IMR-90 (cell line): ENCODE data around the gene RBMS2. TPM values are rescaled to one million over a fixed set of nuclear protein-coding genes. Genes with fewer than 3 reads are reported as not detected.

Experiments
- ATAC-seq: fragments of 200-7000 bp; cut with Tn5 transposase; 2 replicates; pipeline ENCODE4 v1.9.1; 2020; ENCODE audit warnings: low read depth, mild to moderate bottlenecking, moderate library complexity
- BruUV-seq: library from RNA; stranded (reverse); fragments of 400-500 nt; replicated peaks from 2 replicates; lab custom pipeline; 2021; lab: Mats Ljungman, UMichigan
- CTCF ChIA-PET: fragments of 300-600 bp; formaldehyde crosslinking; extraction: SDS; loops from one replicate; lab custom pipeline; 2021; ENCODE audit warnings: antibody characterized with exemption; lab: Yijun Ruan, JAX
- POLR2A ChIA-PET: fragments of 300-600 bp; sonication (Branson Sonifier 250); formaldehyde crosslinking; loops from one replicate; lab custom pipeline; 2022; ENCODE audit warnings: antibody characterized with exemption; ENCODE audit not compliant: unreplicated experiment; lab: Charles Lee
- DNase-seq: peaks from one replicate; pipeline ENCODE4 v3.0.0; 2013
- H2AFZ ChIP-seq: replicated peaks from 2 replicates; pipeline ENCODE3; 2013; ENCODE audit warnings: low read length, mild to moderate bottlenecking; ENCODE audit not compliant: poor library complexity
- H2AK5ac ChIP-seq: 2 replicates; pipeline ENCODE4 v1.6.1; 2013; ENCODE audit warnings: low read depth, low read length, inconsistent platforms
- H2AK9ac ChIP-seq: replicated peaks from 2 replicates; pipeline ENCODE3; 2013; ENCODE audit warnings: mild to moderate bottlenecking, low read depth, low read length, moderate library complexity; ENCODE audit not compliant: poor library complexity
- H2BK120ac ChIP-seq: 2 replicates; pipeline ENCODE4 v1.6.1; 2013; ENCODE audit warnings: low read depth, low read length, inconsistent platforms
- H2BK15ac ChIP-seq: 3 replicates; pipeline ENCODE4 v1.6.1; 2013; ENCODE audit warnings: low read depth, low read length, inconsistent platforms
- H2BK20ac ChIP-seq: 2 replicates; pipeline ENCODE4 v1.6.1; 2013; ENCODE audit warnings: low read depth, mild to moderate bottlenecking, inconsistent platforms, low read length, moderate library complexity
- H2BK5ac ChIP-seq: 2 replicates; pipeline ENCODE4 v1.6.1; 2013; ENCODE audit warnings: mild to moderate bottlenecking, low read depth, low read length, inconsistent platforms; ENCODE audit not compliant: poor library complexity, severe bottlenecking
- H3K14ac ChIP-seq: replicated peaks from 2 replicates; pipeline ENCODE4 v1.6.1; 2013; ENCODE audit warnings: low read depth, low read length, inconsistent platforms
- H3K18ac ChIP-seq: 2 replicates; pipeline ENCODE4 v1.6.1; 2013; ENCODE audit warnings: low read depth, low read length, control low read depth
- H3K23ac ChIP-seq: 2 replicates; pipeline ENCODE4 v1.6.1; 2013; ENCODE audit warnings: low read depth, low read length, inconsistent platforms
- H3K27ac ChIP-seq: 2 replicates; pipeline ENCODE4 v1.5.1; 2013; ENCODE audit warnings: mild to moderate bottlenecking, control low read depth, low read length; ENCODE audit not compliant: insufficient read depth
- H3K27me3 ChIP-seq: 2 replicates; pipeline ENCODE4 v1.6.1; 2013; ENCODE audit warnings: low read length; ENCODE audit not compliant: control insufficient read depth, insufficient read depth
- H3K36me3 ChIP-seq: 2 replicates; pipeline ENCODE4 v1.6.1; 2013; ENCODE audit warnings: low read length, mixed read lengths; ENCODE audit not compliant: control insufficient read depth, insufficient read depth
- H3K4ac ChIP-seq: 2 replicates; pipeline ENCODE4 v1.6.1; 2013; ENCODE audit warnings: low read depth, low read length, inconsistent platforms
- H3K4me1 ChIP-seq: 2 replicates; pipeline ENCODE4 v1.6.1; 2013; ENCODE audit warnings: low read length, mixed read lengths; ENCODE audit not compliant: control insufficient read depth, insufficient read depth
- H3K4me2 ChIP-seq: 2 replicates; pipeline ENCODE4 v1.6.1; 2013; ENCODE audit warnings: low read depth, mild to moderate bottlenecking, control low read depth, low read length, moderate library complexity
- H3K4me3 ChIP-seq: 2 replicates; pipeline ENCODE4 v1.5.1; 2013; ENCODE audit warnings: low read depth, mild to moderate bottlenecking, control low read depth, low read length, moderate library complexity; ENCODE audit not compliant: insufficient read depth
- H3K56ac ChIP-seq: 2 replicates; pipeline ENCODE4 v1.6.1; 2013; ENCODE audit warnings: low read length, inconsistent platforms; ENCODE audit not compliant: insufficient read depth; ENCODE audit errors: extremely low read depth
- H3K79me1 ChIP-seq, 2 experiments: 2 replicates each; pipeline ENCODE4 v1.6.1; 2013; ENCODE audit warnings: low read length in 2 of 2, inconsistent platforms in 1 of 2, low read depth in 1 of 2
- H3K9ac ChIP-seq: 2 replicates; pipeline ENCODE4 v1.6.1; 2013; ENCODE audit warnings: low read depth, low read length, control low read depth
- H3K9me1 ChIP-seq: 2 replicates; pipeline ENCODE4 v1.6.1; 2013; ENCODE audit warnings: low read length, inconsistent platforms; ENCODE audit not compliant: insufficient read depth
- H3K9me3 ChIP-seq: 2 replicates; pipeline ENCODE4 v1.6.1; 2013; ENCODE audit warnings: low read length; ENCODE audit not compliant: control insufficient read depth, insufficient read depth
- H4K20me1 ChIP-seq: 2 replicates; pipeline ENCODE4 v1.6.1; 2013; ENCODE audit warnings: low read length, inconsistent platforms; ENCODE audit not compliant: insufficient read depth
- H4K5ac ChIP-seq: 2 replicates; pipeline ENCODE4 v1.6.1; 2013; ENCODE audit warnings: mild to moderate bottlenecking, low read depth, low read length, control low read depth
- H4K8ac ChIP-seq, 2 experiments: 2 replicates each; pipeline ENCODE4 v1.6.1; 2013; ENCODE audit warnings: low read depth in 2 of 2, low read length in 2 of 2, control low read depth in 1 of 2, inconsistent platforms in 1 of 2
- H4K91ac ChIP-seq: 2 replicates; pipeline ENCODE4 v1.6.1; 2013; ENCODE audit warnings: low read depth, low read length, inconsistent platforms; ENCODE audit not compliant: insufficient read depth
- CEBPB ChIP-seq: IDR thresholded peaks from 2 replicates; pipeline ENCODE4 v1.6.1; 2012; ENCODE audit warnings: low read depth, low read length, improper control_type of control experiment
- CTCF ChIP-seq: conservative IDR thresholded peaks from 2 replicates; pipeline ENCODE4 v1.5.1; 2012; ENCODE audit warnings: mild to moderate bottlenecking, low read depth, low read length, improper control_type of control experiment
- MAZ ChIP-seq: IDR thresholded peaks from 2 replicates; pipeline ENCODE4 v1.6.1; 2012; ENCODE audit warnings: low read depth, mild to moderate bottlenecking, low read length, improper control_type of control experiment, moderate library complexity, borderline replicate concordance
- MXI1 ChIP-seq: IDR thresholded peaks from 2 replicates; pipeline ENCODE4 v1.6.1; 2012; ENCODE audit warnings: low read depth, mild to moderate bottlenecking, low read length, moderate library complexity, borderline replicate concordance
- NFE2L2 ChIP-seq: fragments of 150-350 bp; IDR thresholded peaks from 2 replicates; pipeline ENCODE4 v1.6.1; 2016; ENCODE audit warnings: low read depth, mild to moderate bottlenecking, low read length
- POLR2A ChIP-seq: IDR thresholded peaks from 2 replicates; pipeline ENCODE4 v1.6.1; 2012; ENCODE audit warnings: mild to moderate bottlenecking, low read depth, low read length
- RAD21 ChIP-seq: IDR thresholded peaks from 2 replicates; pipeline ENCODE4 v1.6.1; 2012; ENCODE audit warnings: low read length, improper control_type of control experiment
- RCOR1 ChIP-seq: IDR thresholded peaks from 2 replicates; pipeline ENCODE4 v1.6.1; 2012; ENCODE audit warnings: mild to moderate bottlenecking, low read length, improper control_type of control experiment; ENCODE audit not compliant: insufficient replicate concordance
- SMC3 ChIP-seq: fragments of 150-350 bp; IDR thresholded peaks from 2 replicates; pipeline ENCODE4 v1.6.1; 2016; ENCODE audit warnings: low read depth, mild to moderate bottlenecking, antibody characterized with exemption, low read length, moderate library complexity
- WGBS, 2 experiments: methylation state at CpG; one replicate each; pipeline versions ENCODE4 v1.1.5 to v1.1.7; 2013; ENCODE audit warnings: missing lambda C conversion rate in 2 of 2; ENCODE audit not compliant: insufficient read length in 1 of 2; ENCODE audit errors: extremely low coverage in 2 of 2; 5-methylcytosine and 5-hydroxymethylcytosine counted together
- dilution Hi-C: fragments of 300-500 bp; cut with HindIII; formaldehyde crosslinking; loops from one replicate; pipeline ENCODE4 v1.14.3; 2018; ENCODE audit warnings: low sequenced_read_pairs; ENCODE audit not compliant: unreplicated experiment
- in situ Hi-C: fragments of 300-500 bp; cut with MboI; formaldehyde crosslinking; loops from 3 replicates; pipeline ENCODE4 v1.14.3; 2019; ENCODE audit warnings: low sequenced_read_pairs, inconsistent platforms, mixed read lengths
- intact Hi-C: fragments of 100-400 bp; cut with micrococcal nuclease; formaldehyde crosslinking; loops from 2 replicates; pipeline ENCODE4 v1.10.0; 2022
- polyA plus RNA-seq, 3 experiments: library from polyadenylated mRNA; depleted of rRNA; stranded (reverse); fragments of >200 nt; gene quantifications; 2 replicates each; pipeline ENCODE4 v1.2.3, GENCODE V29; 2012; ENCODE audit warnings: low replicate concordance in 1 of 3
- total RNA-seq: library from RNA; depleted of rRNA; stranded (reverse); fragments of >200 nt; gene quantifications from 2 replicates; pipeline ENCODE4 v1.2.3, GENCODE V29; 2012

The RBMS2 gene
- total and polyA plus RNA-seq, 2 of the 4 experiments (the other 2 are of a cell fraction), result 38.0 to 43.6 TPM

GRCh38 chr12:56590237-56590830, 68.7 kb downstream of the RBMS2 start:
- ChIA-PET POLR2A (no interaction called here), CTCF (interaction anchor here (0.6 to 2.4 kb wide), 3 partner anchors 46 to 84 kb away, joined by 3 to 13 read pairs (median 4); no protein-coding TSS in a partner anchor)
- H2AFZ ChIP-seq, result no peak overlapping the region
- H3K79me1 ChIP-seq, result peaks cover 4 to 54% of the 10 kb centered on the region in 2 experiments; a peak in 3 of 4 replicates
- peaks cover 6% of the 10 kb centered on the region; the same call in 1 of the 2 replicates for H3K9me1 ChIP-seq
- H3K27me3 ChIP-seq, result no peaks in the 10 kb centered on the region
- H3K36me3 ChIP-seq, result peaks cover 37% of the 10 kb centered on the region
- TSS peak; percentile 8 for BruUV-seq
- no peak overlapping the region for H3K4ac ChIP-seq
- H3K14ac ChIP-seq, result no peak overlapping the region
- H4K91ac ChIP-seq, result no peak overlapping the region
- H3K4me1 ChIP-seq, result peaks cover 13% of the 10 kb centered on the region
- no peak overlapping the region for H3K4me2 ChIP-seq
- intact Hi-C loops (no loop called here), in situ Hi-C loops (loop anchor here (5.0 kb wide), 1 partner anchor 83 kb away; no protein-coding TSS in a partner anchor), dilution Hi-C loops (no loop called here)
- H3K23ac ChIP-seq, result no peak overlapping the region
- H2BK5ac ChIP-seq, result no peak overlapping the region
- H4K20me1 ChIP-seq, result peaks cover 15% of the 10 kb centered on the region
- no peak overlapping the region for H3K9ac ChIP-seq
- H3K9me3 ChIP-seq, result no peaks in the 10 kb centered on the region
- ATAC-seq (no peak), DNase-seq (peak; percentile 17)
- whole genome bisulfite sequencing, 2 experiments, result no CpG with 5 or more reads among the region's 3 CpGs
- H2BK15ac ChIP-seq, result no peak overlapping the region
- no peak overlapping the region for H4K5ac ChIP-seq
- no peak overlapping the region for H3K18ac ChIP-seq
- no peak overlapping the region for H2AK9ac ChIP-seq
- H3K27ac ChIP-seq, result no peak overlapping the region
- H2BK120ac ChIP-seq, result no peak overlapping the region
- no peak overlapping the region for H3K4me3 ChIP-seq
- no peak overlapping the region for H2AK5ac ChIP-seq
- no peak overlapping the region for H2BK20ac ChIP-seq
- no peak overlapping the region for H3K56ac ChIP-seq
- no peak for TF ChIP-seq MAZ
- TF ChIP-seq NFE2L2, result no peak
- no peak for TF ChIP-seq MXI1
- no peak for TF ChIP-seq RCOR1
- TF ChIP-seq POLR2A, result no peak
- TF ChIP-seq CTCF, result peak; percentile 43
- peak; percentile 28; the same call in 1 of the 2 replicates for TF ChIP-seq RAD21
- TF ChIP-seq CEBPB, result no peak
- no peak for TF ChIP-seq SMC3
- no peak overlapping the region for H4K8ac ChIP-seq
